GM21576 (cell line): Measurements from ENCODE around the gene CCDC18.
"Not testable (repeated sequence)": the region's sequence is repeated elsewhere in the genome, so short reads cannot be mapped to it uniquely, and the experiment has no call there.

Experiments used
- ATAC-seq: cut with Tn5 transposase; IDR thresholded peaks from one replicate; pipeline ENCODE4 v1.9.1; 2021; ENCODE audit warnings: mild to moderate bottlenecking, moderate library complexity; ENCODE audit not compliant: unreplicated experiment

CCDC18 gene

GRCh38 chr1:93174638-93175037 lies 5.9 kb upstream of the CCDC18 start:
- not testable (repeated sequence) for ATAC-seq

GRCh38 chr1:93177991-93178390 lies 2.5 kb upstream of the CCDC18 start:
- no peak for ATAC-seq

- ATAC-seq: no peak
These were observed 2.1 kb upstream of the CCDC18 start for GRCh38 chr1:93178418-93178817.

- ATAC-seq: peak; percentile 80
These were observed 420 bp upstream of the CCDC18 start, which contains the start of gene TMED5 for GRCh38 chr1:93179886-93180722. TMED5 (minus strand) TSS chr1:93180413; CDS start chr1:93180242, 171 bp downstream.

GRCh38 chr1:93186667-93187066 lies 6.1 kb downstream of the CCDC18 start:
- no peak for ATAC-seq

- no peak for ATAC-seq
These were observed 9.9 kb downstream of the CCDC18 start for GRCh38 chr1:93190432-93190831.

- ATAC-seq: no peak
These were observed 13.9 kb downstream of the CCDC18 start for GRCh38 chr1:93194231-93194990.

GRCh38 chr1:93196591-93196990 lies 16.1 kb downstream of the CCDC18 start:
- ATAC-seq: no peak

- no peak for ATAC-seq
These were observed 18.6 kb downstream of the CCDC18 start for GRCh38 chr1:93199150-93199549.

GRCh38 chr1:93200086-93200620 lies 19.6 kb downstream of the CCDC18 start:
- no peak for ATAC-seq

GRCh38 chr1:93200714-93201113 lies 20.2 kb downstream of the CCDC18 start:
- ATAC-seq: no peak

- ATAC-seq: no peak
These were observed 25.5 kb downstream of the CCDC18 start for GRCh38 chr1:93205892-93206566.

GRCh38 chr1:93206567-93206954 lies 26.0 kb downstream of the CCDC18 start:
- no peak for ATAC-seq

- no peak for ATAC-seq
These were observed 26.7 kb downstream of the CCDC18 start for GRCh38 chr1:93207211-93207610.

- no peak for ATAC-seq
These were observed 34.8 kb downstream of the CCDC18 start for GRCh38 chr1:93215322-93215721.

GRCh38 chr1:93219443-93219842 lies 38.9 kb downstream of the CCDC18 start:
- peak; percentile 62 for ATAC-seq

- not testable (repeated sequence) for ATAC-seq
These were observed 40.2 kb downstream of the CCDC18 start for GRCh38 chr1:93220716-93221115.

- no peak for ATAC-seq
These were observed 41.4 kb downstream of the CCDC18 start for GRCh38 chr1:93221913-93222312.

- ATAC-seq: no peak
These were observed 42.6 kb downstream of the CCDC18 start for GRCh38 chr1:93223023-93223675.

GRCh38 chr1:93235261-93235660 lies 54.7 kb downstream of the CCDC18 start:
- ATAC-seq: no peak

- ATAC-seq: no peak
These were observed 56.5 kb downstream of the CCDC18 start for GRCh38 chr1:93237021-93237420.
